Thyroid gland (tissue), 4 donors: ENCODE measurements around the gene AKAP6. TPM values are rescaled to one million over a fixed set of nuclear protein-coding genes. Genes with fewer than 3 reads are reported as not detected.

ENCODE experiments used
- DNase-seq, 2 donors: peaks; one replicate each; pipeline ENCODE4 v3.0.0-alpha.2; 2019
- H3K27ac ChIP-seq, 3 donors: fragments of 200-600 bp; sonication (generic); 1 replicate in 2 of 3; 2 replicates in 1 of 3; pipeline ENCODE4 v1.5.1; 2016 to 2019; ENCODE audit warnings: mild to moderate bottlenecking in 1 of 3, moderate library complexity in 1 of 3
- H3K27me3 ChIP-seq: fragments of 200-600 bp; sonication (generic); one replicate; pipeline ENCODE4 v1.5.1; 2019
- H3K36me3 ChIP-seq, 2 donors: fragments of 200-600 bp; sonication (generic); one replicate each; pipeline ENCODE4 v1.5.1; 2016 to 2019
- H3K4me1 ChIP-seq, 2 donors: fragments of 200-600 bp; sonication (generic); one replicate each; pipeline ENCODE4 v1.5.1; 2017 to 2019
- H3K4me3 ChIP-seq, 3 donors: fragments of 200-600 bp; sonication (generic); replicated peaks in 1 of 3; 1 replicate in 2 of 3; 2 replicates in 1 of 3; pipeline ENCODE4 v1.5.1; 2016; ENCODE audit warnings: mild to moderate bottlenecking in 1 of 3
- H3K9me3 ChIP-seq: fragments of 200-600 bp; sonication (generic); one replicate; pipeline ENCODE4 v1.5.1; 2017
- POLR2A ChIP-seq, 2 donors: fragments of 450-650 bp; IDR thresholded peaks; one replicate each; pipeline ENCODE4 v1.6.1; 2017; ENCODE audit warnings: antibody characterized with exemption in 2 of 2, mild to moderate bottlenecking in 2 of 2, moderate library complexity in 1 of 2
- WGBS, 2 donors: methylation state at CpG; one replicate each; pipeline ENCODE4 v1.1.5; 2017; 5-methylcytosine and 5-hydroxymethylcytosine counted together
- intact Hi-C: fragments of 100-400 bp; cut with DNase I; formaldehyde crosslinking; loops from one replicate; pipeline ENCODE4 v1.15.1; 2023
- total RNA-seq, 4 donors: library from RNA; depleted of rRNA; stranded (reverse); fragments of >200 nt; gene quantifications; one replicate each; pipeline ENCODE4 v1.2.3, GENCODE V29; 2016
- TF ChIP-seq, protein P1 (sequence below), 6 experiments: fragments of 200-600 bp in 3 of 6; fragments of 450-650 bp in 3 of 6; sonication (generic) in 3 of 6; IDR thresholded peaks; one replicate each; pipeline ENCODE4 v1.5.1; 2016 to 2019; ENCODE audit warnings: antibody characterized with exemption in 6 of 6, mild to moderate bottlenecking in 2 of 6, inconsistent platforms in 1 of 6, moderate library complexity in 1 of 6

AKAP6 gene
- total RNA-seq, 4 donors from 2014 or later = 13.0 to 34.5 (median 22.7) TPM

- intact Hi-C loops = loop anchor here (10.0 kb wide), 1 partner anchor 403 kb away; the partner anchor contains the start of gene ARHGAP5
- H3K4me3 ChIP-seq = no peak overlapping the region
- H3K9me3 ChIP-seq = no peaks in the 10 kb centered on the region
- no peak overlapping the region for H3K27ac ChIP-seq
- peaks cover 7 to 10% of the 10 kb centered on the region in 2 donors for H3K4me1 ChIP-seq
- no peak for TF ChIP-seq POLR2A (IDR thresholded peaks at IDR 0.05)
- TF ChIP-seq, protein P1, sequence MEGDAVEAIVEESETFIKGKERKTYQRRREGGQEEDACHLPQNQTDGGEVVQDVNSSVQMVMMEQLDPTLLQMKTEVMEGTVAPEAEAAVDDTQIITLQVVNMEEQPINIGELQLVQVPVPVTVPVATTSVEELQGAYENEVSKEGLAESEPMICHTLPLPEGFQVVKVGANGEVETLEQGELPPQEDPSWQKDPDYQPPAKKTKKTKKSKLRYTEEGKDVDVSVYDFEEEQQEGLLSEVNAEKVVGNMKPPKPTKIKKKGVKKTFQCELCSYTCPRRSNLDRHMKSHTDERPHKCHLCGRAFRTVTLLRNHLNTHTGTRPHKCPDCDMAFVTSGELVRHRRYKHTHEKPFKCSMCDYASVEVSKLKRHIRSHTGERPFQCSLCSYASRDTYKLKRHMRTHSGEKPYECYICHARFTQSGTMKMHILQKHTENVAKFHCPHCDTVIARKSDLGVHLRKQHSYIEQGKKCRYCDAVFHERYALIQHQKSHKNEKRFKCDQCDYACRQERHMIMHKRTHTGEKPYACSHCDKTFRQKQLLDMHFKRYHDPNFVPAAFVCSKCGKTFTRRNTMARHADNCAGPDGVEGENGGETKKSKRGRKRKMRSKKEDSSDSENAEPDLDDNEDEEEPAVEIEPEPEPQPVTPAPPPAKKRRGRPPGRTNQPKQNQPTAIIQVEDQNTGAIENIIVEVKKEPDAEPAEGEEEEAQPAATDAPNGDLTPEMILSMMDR (IDR thresholded peaks at IDR 0.05) = no peak
- WGBS, 2 donors = 96 to 99% methylated on average over 3 of the region's 3 CpGs
- H3K36me3 ChIP-seq = no peaks in the 10 kb centered on the region
- no peak for DNase-seq
- no peaks in the 10 kb centered on the region for H3K27me3 ChIP-seq
Observed at GRCh38 chr14:32477396-32477795, 148.3 kb downstream of the AKAP6 start.

GRCh38 chr14:32478050-32478449 lies 149.0 kb downstream of the AKAP6 start:
- H3K9me3 ChIP-seq = no peaks in the 10 kb centered on the region
- H3K4me1 ChIP-seq = peaks cover 3 to 4% of the 10 kb centered on the region in 2 donors
- 90 to 93% methylated on average over 3 of the region's 3 CpGs for WGBS, 2 donors
- H3K27me3 ChIP-seq = no peaks in the 10 kb centered on the region
- TF ChIP-seq, protein P1 (IDR thresholded peaks at IDR 0.05) = no peak
- TF ChIP-seq POLR2A (IDR thresholded peaks at IDR 0.05) = no peak
- no peak for DNase-seq
- no peaks in the 10 kb centered on the region for H3K36me3 ChIP-seq
- H3K4me3 ChIP-seq = no peak overlapping the region
- H3K27ac ChIP-seq = no peak overlapping the region
- intact Hi-C loops = loop anchor here (10.0 kb wide), 1 partner anchor 403 kb away; the partner anchor contains the start of gene ARHGAP5

- no peaks in the 10 kb centered on the region for H3K9me3 ChIP-seq
Observed at GRCh38 chr14:32480337-32480736, 151.2 kb downstream of the AKAP6 start.

DNA sequence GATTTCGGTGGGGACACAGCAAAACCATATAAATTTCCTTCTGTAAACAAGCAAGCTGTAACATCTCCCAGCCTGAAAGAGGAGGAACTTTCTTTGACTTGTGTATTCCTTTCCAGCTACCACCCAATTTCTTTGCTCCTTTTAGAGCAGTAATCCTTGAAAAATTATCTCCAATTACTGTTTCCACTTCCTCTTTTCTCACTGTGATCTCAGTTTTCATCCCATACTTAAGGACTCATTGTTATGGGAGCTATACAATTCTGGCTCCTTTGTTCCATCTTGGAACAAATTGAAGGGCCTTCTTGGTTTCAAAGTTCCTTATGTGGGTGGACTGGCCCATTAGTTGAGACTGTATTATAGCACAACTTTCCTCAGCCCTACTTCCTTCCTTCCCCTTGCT lies 152.6 kb downstream of the AKAP6 start:
- DNase-seq = no peak
- no peak overlapping the region for H3K27ac ChIP-seq
- TF ChIP-seq, protein P1 (IDR thresholded peaks at IDR 0.05) = no peak
- TF ChIP-seq POLR2A (IDR thresholded peaks at IDR 0.05) = no peak
- 43 to 89% methylated on average over 1 of the region's 1 CpG for WGBS, 2 donors
- H3K4me1 ChIP-seq = no peaks in the 10 kb centered on the region
- H3K4me3 ChIP-seq = no peak overlapping the region
- H3K27me3 ChIP-seq = no peaks in the 10 kb centered on the region
- no peaks in the 10 kb centered on the region for H3K9me3 ChIP-seq
- intact Hi-C loops = no loop called here
- no peaks in the 10 kb centered on the region for H3K36me3 ChIP-seq

More at GRCh38 chr14:32480337-32480736, 151.2 kb downstream of the AKAP6 start:
- Histone ChIP-seq H3K4me1 (no peaks in the 10 kb centered on the region), H3K27me3 (no peaks in the 10 kb centered on the region), H3K27ac (no peak overlapping the region), H3K4me3 (no peak overlapping the region), H3K36me3 (no peaks in the 10 kb centered on the region)
- 82 to 85% methylated on average over 1 of the region's 1 CpG for WGBS, 2 donors
- no peak for TF ChIP-seq POLR2A (IDR thresholded peaks at IDR 0.05)
- TF ChIP-seq, protein P1 (IDR thresholded peaks at IDR 0.05) = no peak
- intact Hi-C loops = no loop called here
- no peak for DNase-seq

- Histone ChIP-seq H3K4me1 (no peaks in the 10 kb centered on the region), H3K9me3 (no peaks in the 10 kb centered on the region), H3K36me3 (no peaks in the 10 kb centered on the region), H3K4me3 (no peak overlapping the region), H3K27me3 (no peaks in the 10 kb centered on the region), H3K27ac (no peak overlapping the region)
- intact Hi-C loops = no loop called here
- no peak for DNase-seq
- TF ChIP-seq POLR2A (IDR thresholded peaks at IDR 0.05) = no peak
- TF ChIP-seq, protein P1 (IDR thresholded peaks at IDR 0.05) = no peak
- WGBS, 2 donors = 88% methylated on average over 3 of the region's 3 CpGs
Observed at GRCh38 chr14:32491416-32492016, 162.4 kb downstream of the AKAP6 start.
